H1 (cell line): Measurements from ENCODE around the gene CFAP61. TPM values are rescaled to one million over a fixed set of nuclear protein-coding genes. Genes with fewer than 3 reads are reported as not detected.

Source experiments
- CTCF ChIA-PET: fragments of 300-600 bp; sonication (Branson Sonifier 250); formaldehyde crosslinking; loops from one replicate; lab custom pipeline; 2021; ENCODE audit not compliant: partially characterized antibody; lab: Charles Lee
- POLR2A ChIA-PET: fragments of 300-600 bp; sonication (Branson Sonifier 250); formaldehyde crosslinking; loops from one replicate; lab custom pipeline; 2021; ENCODE audit warnings: inconsistent platforms; ENCODE audit not compliant: partially characterized antibody; lab: Charles Lee
- DNase-seq, 2 experiments: peaks; one replicate each; pipeline versions ENCODE4 v3.0.0 to v3.0.0-alpha.2; 2010 to 2022; ENCODE audit warnings: low spot score in 2 of 2, low read depth in 1 of 2, mixed read lengths in 1 of 2
- FAIRE-seq: peaks from 2 replicates; lab custom pipeline; 2011; peaks lifted over from hg19 to GRCh38; lab: Jason Lieb, UNC
- H2AFZ ChIP-seq: 2 replicates; pipeline ENCODE4 v1.8.1; 2012; ENCODE audit warnings: low read length, inconsistent platforms
- H2AK5ac ChIP-seq: 2 replicates; pipeline ENCODE4 v1.6.1; 2013; ENCODE audit warnings: low read depth, low read length
- H2BK120ac ChIP-seq: replicated peaks from 2 replicates; pipeline ENCODE3; 2013; ENCODE audit warnings: low read depth, low read length, inconsistent platforms
- H2BK12ac ChIP-seq: 2 replicates; pipeline ENCODE4 v1.6.1; 2013; ENCODE audit warnings: low read depth, low read length
- H2BK15ac ChIP-seq: 2 replicates; pipeline ENCODE4 v1.6.1; 2013; ENCODE audit warnings: low read length
- H2BK20ac ChIP-seq: 2 replicates; pipeline ENCODE4 v1.6.1; 2013; ENCODE audit warnings: low read length
- H2BK5ac ChIP-seq: 2 replicates; pipeline ENCODE4 v1.6.1; 2013; ENCODE audit warnings: low read depth, low read length
- H3K14ac ChIP-seq: 2 replicates; pipeline ENCODE4 v1.6.1; 2013; ENCODE audit warnings: inconsistent platforms; ENCODE audit not compliant: insufficient read length
- H3K18ac ChIP-seq: 2 replicates; pipeline ENCODE4 v1.6.1; 2013; ENCODE audit warnings: low read length; ENCODE audit errors: extremely low read depth
- H3K23ac ChIP-seq: 2 replicates; pipeline ENCODE4 v1.6.1; 2013; ENCODE audit warnings: inconsistent platforms; ENCODE audit not compliant: insufficient read length
- H3K23me2 ChIP-seq: 2 replicates; pipeline ENCODE4 v1.6.1; 2013; ENCODE audit warnings: low read depth, low read length
- H3K27ac ChIP-seq: 2 replicates; pipeline ENCODE4 v1.6.1; 2011; ENCODE audit warnings: low read depth, low read length, inconsistent platforms
- H3K27me3 ChIP-seq, 4 experiments: replicated peaks in 1 of 4; 1 replicate in 1 of 4; 2 replicates in 3 of 4; pipeline versions ENCODE4 v1.6.1 to v1.8.1; 2011 to 2013; ENCODE audit warnings: low read length in 3 of 4, mild to moderate bottlenecking in 3 of 4, inconsistent platforms in 2 of 4, mixed read lengths in 2 of 4, moderate library complexity in 1 of 4; ENCODE audit not compliant: control insufficient read depth in 3 of 4, insufficient read depth in 3 of 4; ENCODE audit errors: extremely low read depth in 1 of 4
- H3K36me3 ChIP-seq, 4 experiments: 2 replicates each; pipeline versions ENCODE4 v1.6.1 to v1.8.1; 2011 to 2013; ENCODE audit warnings: mild to moderate bottlenecking in 4 of 4, low read length in 3 of 4, moderate library complexity in 2 of 4, control low read depth in 1 of 4, inconsistent platforms in 1 of 4; ENCODE audit not compliant: insufficient read depth in 4 of 4, control insufficient read depth in 2 of 4
- H3K4ac ChIP-seq: replicated peaks from 2 replicates; pipeline ENCODE3; 2013; ENCODE audit warnings: low read length, low read depth, mixed read lengths, inconsistent platforms; ENCODE audit not compliant: insufficient read length
- H3K4me1 ChIP-seq, 4 experiments: replicated peaks in 1 of 4; 1 replicate in 1 of 4; 2 replicates in 3 of 4; pipeline versions ENCODE4 v1.6.1 to v1.8.1; 2011 to 2013; ENCODE audit warnings: low read length in 3 of 4, inconsistent platforms in 2 of 4, mixed read lengths in 1 of 4; ENCODE audit not compliant: insufficient read depth in 4 of 4, control insufficient read depth in 3 of 4
- H3K4me2 ChIP-seq, 2 experiments: 2 replicates each; pipeline versions ENCODE4 v1.6.1 to v1.8.1; 2011 to 2013; ENCODE audit warnings: low read depth in 2 of 2, low read length in 2 of 2, control low read depth in 1 of 2, inconsistent platforms in 1 of 2, mild to moderate bottlenecking in 1 of 2; ENCODE audit not compliant: insufficient read depth in 1 of 2
- H3K4me3 ChIP-seq, 4 experiments: fragments of 200-600, 300-600 bp in 1 of 4; sonication (generic), shearing (Covaris generic), sonication (Bioruptor Twin) in 1 of 4; 2 replicates each; pipeline versions ENCODE4 v1.5.1 to v1.8.1; 2011 to 2016; ENCODE audit warnings: low read length in 4 of 4, low read depth in 3 of 4, control low read depth in 2 of 4, inconsistent platforms in 2 of 4, mild to moderate bottlenecking in 2 of 4, mixed read lengths in 1 of 4, moderate library complexity in 1 of 4; ENCODE audit not compliant: insufficient read depth in 2 of 4; ENCODE audit errors: extremely low read depth in 1 of 4
- H3K56ac ChIP-seq: replicated peaks from 2 replicates; pipeline ENCODE3; 2013; ENCODE audit warnings: low read depth, mild to moderate bottlenecking, mixed read lengths, low read length, inconsistent platforms; ENCODE audit not compliant: insufficient read length
- H3K79me1 ChIP-seq: 2 replicates; pipeline ENCODE4 v1.6.1; 2013; ENCODE audit warnings: low read depth, low read length, control low read depth
- H3K79me2 ChIP-seq, 2 experiments: 2 replicates each; pipeline versions ENCODE4 v1.6.1 to v1.8.1; 2012 to 2013; ENCODE audit warnings: low read length in 2 of 2, mild to moderate bottlenecking in 2 of 2, inconsistent platforms in 1 of 2; ENCODE audit not compliant: insufficient read depth in 2 of 2, control insufficient read depth in 1 of 2
- H3K9ac ChIP-seq, 4 experiments: replicated peaks in 1 of 4; 1 replicate in 1 of 4; 2 replicates in 3 of 4; pipeline versions ENCODE4 v1.6.1 to v1.8.1; 2011 to 2013; ENCODE audit warnings: low read depth in 3 of 4, low read length in 3 of 4, control low read depth in 2 of 4, mild to moderate bottlenecking in 2 of 4, moderate library complexity in 2 of 4, inconsistent platforms in 1 of 4; ENCODE audit errors: extremely low read depth in 1 of 4
- H3K9me3 ChIP-seq, 2 experiments: 2 replicates each; pipeline versions ENCODE4 v1.6.1 to v1.8.1; 2012 to 2013; ENCODE audit warnings: mild to moderate bottlenecking in 2 of 2, moderate library complexity in 2 of 2, control low read depth in 1 of 2, inconsistent platforms in 1 of 2, low read depth in 1 of 2, low read length in 1 of 2, mixed read lengths in 1 of 2; ENCODE audit not compliant: insufficient read depth in 2 of 2
- H4K20me1 ChIP-seq, 2 experiments: replicated peaks in 1 of 2; 2 replicates each; pipeline versions ENCODE3 to v1.8.1; 2011 to 2013; ENCODE audit warnings: inconsistent platforms in 2 of 2, low read length in 2 of 2, mild to moderate bottlenecking in 1 of 2; ENCODE audit not compliant: insufficient read depth in 2 of 2, control insufficient read depth in 1 of 2
- H4K5ac ChIP-seq: 2 replicates; pipeline ENCODE4 v1.6.1; 2013; ENCODE audit warnings: low read length, low read depth, mixed read lengths, inconsistent platforms; ENCODE audit not compliant: insufficient read length
- H4K8ac ChIP-seq: 2 replicates; pipeline ENCODE4 v1.8.0; 2013; ENCODE audit warnings: mild to moderate bottlenecking, moderate library complexity, low read length, inconsistent platforms; ENCODE audit not compliant: insufficient read depth; ENCODE audit errors: extremely low read depth
- H4K91ac ChIP-seq: replicated peaks from 2 replicates; pipeline ENCODE3; 2013; ENCODE audit warnings: low read length, mixed read lengths, inconsistent platforms; ENCODE audit not compliant: insufficient read length
- BCL11A ChIP-seq, 2 experiments: IDR thresholded peaks; one replicate each; pipeline ENCODE4 v1.6.1; 2011; ENCODE audit warnings: low read depth in 2 of 2, low read length in 2 of 2, mild to moderate bottlenecking in 2 of 2
- CBX5 ChIP-seq: fragments of 300-800, 300-1000 bp; sonication (generic); IDR thresholded peaks from 2 replicates; pipeline ENCODE4 v1.7.1; 2016; ENCODE audit warnings: antibody characterized with exemption, low read length, low read depth
- CEBPB ChIP-seq: IDR thresholded peaks from 2 replicates; pipeline ENCODE4 v1.6.1; 2012; ENCODE audit warnings: low read depth, low read length
- CTBP2 ChIP-seq: IDR thresholded peaks from 2 replicates; pipeline ENCODE4 v1.7.0; 2011; ENCODE audit warnings: borderline replicate concordance, mild to moderate bottlenecking, moderate library complexity, mixed read lengths, low read length; ENCODE audit not compliant: insufficient read depth, insufficient read length
- GTF2F1 ChIP-seq: IDR thresholded peaks from 2 replicates; pipeline ENCODE4 v1.6.1; 2012; ENCODE audit warnings: low read depth, low read length, improper control_type of control experiment, borderline replicate concordance
- HDAC6 ChIP-seq: IDR thresholded peaks from one replicate; pipeline ENCODE4 v1.7.1; 2012; ENCODE audit warnings: low read depth, mild to moderate bottlenecking, inconsistent platforms, low read length, moderate library complexity
- SAP30 ChIP-seq: fragments of 300-600 bp; sonication (generic); IDR thresholded peaks from 2 replicates; pipeline ENCODE4 v1.7.1; 2012; ENCODE audit warnings: low read length, moderate library complexity, mild to moderate bottlenecking, inconsistent platforms; ENCODE audit not compliant: insufficient read depth, insufficient replicate concordance
- SP1 ChIP-seq: IDR thresholded peaks from 2 replicates; pipeline ENCODE4 v1.6.1; 2011; ENCODE audit warnings: low read depth, low read length
- SP4 ChIP-seq: IDR thresholded peaks from 2 replicates; pipeline ENCODE4 v1.6.1; 2012; ENCODE audit warnings: low read length, inconsistent platforms
- TAF7 ChIP-seq: optimal IDR thresholded peaks from 2 replicates; pipeline ENCODE3; 2011; ENCODE audit warnings: low read depth, mild to moderate bottlenecking, inconsistent platforms, low read length, moderate library complexity, borderline replicate concordance
- TBP ChIP-seq: IDR thresholded peaks from 2 replicates; pipeline ENCODE4 v1.6.1; 2011; ENCODE audit warnings: low read depth, low read length, improper control_type of control experiment
- ZNF274 ChIP-seq: IDR thresholded peaks from 2 replicates; pipeline ENCODE4 v1.7.0; 2012; ENCODE audit warnings: low read length, borderline replicate concordance; ENCODE audit errors: extremely low read depth
- WGBS, 2 experiments: shearing (Covaris generic) in 1 of 2; methylation state at CpG; one replicate each; pipeline versions ENCODE4 v1.1.6 to v1.1.7; 2013 to 2015; ENCODE audit warnings: low lambda C conversion rate in 2 of 2, mixed read lengths in 2 of 2, inconsistent platforms in 1 of 2, low coverage in 1 of 2, missing lambda C conversion rate in 1 of 2; ENCODE audit not compliant: insufficient replicate concordance in 2 of 2, insufficient coverage in 1 of 2, insufficient read length in 1 of 2; ENCODE audit errors: extremely low coverage in 1 of 2, missing lambda C conversion rate in 1 of 2; 5-methylcytosine and 5-hydroxymethylcytosine counted together
- polyA plus RNA-seq, 7 experiments: library from polyadenylated mRNA; depleted of rRNA in 3 of 7; stranded (reverse) in 5 of 7; unstranded in 2 of 7; fragments of >200 nt in 5 of 7; fragments of 200-250 nt in 2 of 7; gene quantifications; 1 replicate in 5 of 7; 2 replicates in 1 of 7; 4 replicates in 1 of 7; pipeline versions ENCODE4 v1.2.1 to v1.2.3, GENCODE V29; 2011 to 2013; ENCODE audit warnings: missing spikeins in 2 of 7, mixed read lengths in 2 of 7
- total RNA-seq: library from RNA; stranded (reverse); fragmentation: NEBNext Ultra II Directional; extraction: Animal tissue kit (Norgen Biotek cat#: 25700); gene quantifications from 2 replicates; pipeline ENCODE4 v1.2.1, GENCODE V29; 2021
- TF ChIP-seq, protein P1 (sequence below): IDR thresholded peaks from 2 replicates; pipeline ENCODE4 v1.6.1; 2012; ENCODE audit warnings: low read length, inconsistent platforms

The CFAP61 gene
- total and polyA plus RNA-seq, 2 of the 8 experiments (the other 6 are each of a cell fraction or from before 2014, with no cell fraction given): 0.29 to 0.61 TPM

GRCh38 chr20:20391766-20392165, 339.4 kb downstream of the CFAP61 start:
- Histone ChIP-seq H3K23me2 (no peaks in the 10 kb centered on the region), H3K56ac (no peak overlapping the region), H4K8ac (no peak overlapping the region), H2BK5ac (no peak overlapping the region), H2BK12ac (no peak overlapping the region), H3K79me1 (no peaks in the 10 kb centered on the region), H3K27me3 (no peaks in the 10 kb centered on the region), H2BK120ac (no peak overlapping the region), H3K27ac (no peak overlapping the region), H3K23ac (no peak overlapping the region), H3K14ac (no peak overlapping the region), H3K9ac (no peak overlapping the region), H3K4ac (no peak overlapping the region), H2AK5ac (no peak overlapping the region), H3K4me2 (no peak overlapping the region), H3K4me3 (no peak overlapping the region), H3K9me3 (no peaks in the 10 kb centered on the region), H4K5ac (no peak overlapping the region), H3K79me2 (no peaks in the 10 kb centered on the region), H3K36me3 (no peaks in the 10 kb centered on the region), H4K20me1 (peaks cover 0 to 2% of the 10 kb centered on the region in 2 experiments), H2AFZ (no peak overlapping the region), H2BK20ac (no peak overlapping the region), H3K4me1 (peaks cover 0 to 16% (median 12%) of the 10 kb centered on the region in 4 experiments; a peak in 6 of 7 replicates), H3K18ac (no peak overlapping the region), H4K91ac (no peak overlapping the region), H2BK15ac (no peak overlapping the region; the same call in 1 of the 2 replicates)
- POLR2A ChIA-PET: no interaction called here
- DNase-seq (no peak), FAIRE-seq (no peak)
- 91% methylated on average over 13 of the region's 13 CpGs; no CpG with 5 or more reads in 1 of the 2 experiments for WGBS, 2 experiments
- CTCF ChIA-PET: interaction anchor here (1.0 to 2.7 kb wide), 3 partner anchors 10 to 22 kb away, joined by 3 to 17 read pairs (median 5); no protein-coding TSS in a partner anchor
- TF ChIP-seq CEBPB (no peak), CTBP2 (no peak), BCL11A (IDR thresholded peaks at IDR 0.05; ENCODE audit: low read depth in 2 of 2, low read length in 2 of 2) (no peak), TAF7 (no peak), ZNF274 (no peak), SP1 (no peak), GTF2F1 (no peak), CBX5 (no peak), SP4 (no peak), TBP (no peak), SAP30 (no peak), HDAC6 (no peak)
- TF ChIP-seq, protein P1, sequence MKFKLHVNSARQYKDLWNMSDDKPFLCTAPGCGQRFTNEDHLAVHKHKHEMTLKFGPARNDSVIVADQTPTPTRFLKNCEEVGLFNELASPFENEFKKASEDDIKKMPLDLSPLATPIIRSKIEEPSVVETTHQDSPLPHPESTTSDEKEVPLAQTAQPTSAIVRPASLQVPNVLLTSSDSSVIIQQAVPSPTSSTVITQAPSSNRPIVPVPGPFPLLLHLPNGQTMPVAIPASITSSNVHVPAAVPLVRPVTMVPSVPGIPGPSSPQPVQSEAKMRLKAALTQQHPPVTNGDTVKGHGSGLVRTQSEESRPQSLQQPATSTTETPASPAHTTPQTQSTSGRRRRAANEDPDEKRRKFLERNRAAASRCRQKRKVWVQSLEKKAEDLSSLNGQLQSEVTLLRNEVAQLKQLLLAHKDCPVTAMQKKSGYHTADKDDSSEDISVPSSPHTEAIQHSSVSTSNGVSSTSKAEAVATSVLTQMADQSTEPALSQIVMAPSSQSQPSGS: no peak
